PC-9 (cell line): Measurements from ENCODE around the gene TRABD. TPM values are rescaled to one million over a fixed set of nuclear protein-coding genes. Genes with fewer than 3 reads are reported as not detected.
A peak's percentile ranks its signal among the peaks of the same experiment; 100 is the strongest.

Experiments used
- BruUV-seq: library from RNA; stranded (reverse); fragments of 400-500 nt; replicated peaks from 2 replicates; lab custom pipeline; 2021; lab: Mats Ljungman, UMichigan
- CTCF ChIA-PET: fragments of 300-600 bp; sonication (Branson Sonifier 250); formaldehyde crosslinking; loops from one replicate; lab custom pipeline; 2022; ENCODE audit warnings: antibody characterized with exemption; lab: Charles Lee
- POLR2A ChIA-PET: fragments of 300-600 bp; sonication (Branson Sonifier 250); formaldehyde crosslinking; loops from one replicate; lab custom pipeline; 2022; ENCODE audit warnings: antibody characterized with exemption; ENCODE audit not compliant: unreplicated experiment; lab: Charles Lee
- DNase-seq, 2 experiments: peaks; one replicate each; pipeline versions ENCODE4 v3.0.0 to v3.0.0-alpha.2; 2015 to 2022; ENCODE audit warnings: mixed read lengths in 1 of 2
- H2AFZ ChIP-seq: fragments of 200-600 bp; sonication (generic); 2 replicates; pipeline ENCODE4 v1.8.1; 2017; ENCODE audit warnings: antibody characterized with exemption
- H3F3A ChIP-seq: fragments of 200-600 bp; sonication (generic); 2 replicates; pipeline ENCODE4 v1.8.1; 2017; ENCODE audit warnings: antibody characterized with exemption, mild to moderate bottlenecking, low read depth; ENCODE audit not compliant: insufficient read depth
- H3K27ac ChIP-seq: fragments of 200-600 bp; sonication (generic); 2 replicates; pipeline ENCODE4 v1.6.1; 2016; ENCODE audit warnings: mixed run types
- H3K27me3 ChIP-seq: fragments of 200-600 bp; sonication (generic); 2 replicates; pipeline ENCODE4 v1.6.1; 2016; ENCODE audit warnings: low read depth, mixed run types; ENCODE audit not compliant: insufficient read depth
- H3K36me3 ChIP-seq: fragments of 200-600 bp; sonication (generic); 2 replicates; pipeline ENCODE4 v1.6.1; 2016; ENCODE audit warnings: low read depth, mixed run types
- H3K4me1 ChIP-seq: fragments of 200-600 bp; sonication (generic); replicated peaks from 2 replicates; pipeline ENCODE4 v1.6.1; 2016; ENCODE audit warnings: mixed run types; ENCODE audit not compliant: insufficient read depth
- H3K4me2 ChIP-seq: fragments of 200-600 bp; sonication (generic); 2 replicates; pipeline ENCODE4 v1.6.1; 2017; ENCODE audit warnings: mixed run types
- H3K4me3 ChIP-seq: fragments of 200-600 bp; sonication (generic); 2 replicates; pipeline ENCODE4 v1.6.1; 2016; ENCODE audit warnings: mixed run types
- H3K79me2 ChIP-seq: fragments of 200-600 bp; sonication (generic); 2 replicates; pipeline ENCODE4 v1.6.1; 2017; ENCODE audit warnings: low read depth, mixed run types
- H3K9me2 ChIP-seq: fragments of 200-600 bp; sonication (generic); 2 replicates; pipeline ENCODE4 v1.8.1; 2017; ENCODE audit warnings: mild to moderate bottlenecking; ENCODE audit not compliant: insufficient read depth
- H3K9me3 ChIP-seq: fragments of 200-600 bp; sonication (generic); 2 replicates; pipeline ENCODE4 v1.8.1; 2016; ENCODE audit warnings: low read depth; ENCODE audit not compliant: insufficient read depth
- H4K20me1 ChIP-seq: fragments of 200-600 bp; sonication (generic); 2 replicates; pipeline ENCODE4 v1.8.1; 2017; ENCODE audit not compliant: insufficient read depth
- CTCF ChIP-seq: fragments of 200-600 bp; sonication (generic); conservative IDR thresholded peaks from 2 replicates; pipeline ENCODE4 v1.6.1; 2017; ENCODE audit warnings: mixed run types, antibody characterized with exemption, mild to moderate bottlenecking, moderate library complexity
- EZH2 ChIP-seq: fragments of 200-600 bp; sonication (generic); IDR thresholded peaks from 2 replicates; pipeline ENCODE4 v1.8.0; 2017; ENCODE audit warnings: antibody characterized with exemption, low read depth
- intact Hi-C: fragments of 100-400 bp; cut with micrococcal nuclease; formaldehyde crosslinking; loops from one replicate; pipeline ENCODE4 v1.10.0; 2022; ENCODE audit not compliant: unreplicated experiment
- total RNA-seq: library from RNA; stranded (reverse); gene quantifications from 2 replicates; pipeline ENCODE4 v1.2.3, GENCODE V29; 2021

TRABD gene
- total RNA-seq, 1 experiment from 2014 or later, result 68.2 TPM

DNA sequence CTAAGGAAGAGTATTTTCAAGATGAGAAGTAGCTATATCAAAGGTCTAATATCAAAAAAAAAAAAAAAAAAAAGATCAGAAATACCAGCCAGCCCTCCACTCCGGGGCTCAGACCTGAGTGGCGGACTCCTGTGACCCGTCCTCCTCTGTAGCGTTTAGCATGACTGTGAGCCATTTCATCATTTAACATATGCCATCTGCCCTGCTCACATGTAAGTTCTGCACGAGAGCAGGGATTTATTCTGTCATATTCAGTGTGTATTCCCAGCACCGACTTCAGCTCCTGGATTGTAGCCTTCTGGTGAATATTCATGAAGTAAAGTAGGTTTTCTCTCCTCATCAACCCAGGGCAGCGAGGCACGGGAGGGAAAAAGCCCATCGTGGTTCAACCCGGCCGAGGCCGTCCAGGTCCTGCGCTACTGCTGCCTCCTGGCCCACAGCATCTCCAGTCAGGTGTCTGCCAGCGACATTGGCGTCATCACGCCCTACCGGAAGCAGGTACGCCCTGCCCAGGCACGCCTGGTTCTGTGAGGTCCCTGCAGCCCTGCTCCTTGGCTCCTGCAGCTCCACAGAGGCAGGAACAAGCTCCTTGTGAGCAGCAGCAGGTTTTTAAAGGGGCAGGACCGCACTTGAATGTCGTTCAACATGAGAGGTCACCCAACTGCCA is 27.9 kb upstream of the TRABD start:
- Histone ChIP-seq H3K4me3 (no peak overlapping the region), H3K79me2 (no peaks in the 10 kb centered on the region), H4K20me1 (no peaks in the 10 kb centered on the region), H3K36me3 (no peaks in the 10 kb centered on the region), H2AFZ (no peak overlapping the region), H3K27ac (no peak overlapping the region), H3K27me3 (peaks cover 21% of the 10 kb centered on the region; the same call in 1 of the 2 replicates), H3K9me2 (no peaks in the 10 kb centered on the region), H3K4me2 (peak overlapping the region; percentile 3; the same call in 1 of the 2 replicates), H3K4me1 (no peaks in the 10 kb centered on the region), H3F3A (no peaks in the 10 kb centered on the region), H3K9me3 (no peaks in the 10 kb centered on the region)
- POLR2A ChIA-PET, result interaction anchor here (0.6 to 0.8 kb wide), 4 partner anchors 28 to 436 kb away, joined by 5 to 12 read pairs (median 8); partner anchors contain the start of gene TRABD
- peak in 1 of 2 experiments; percentile 74 for DNase-seq
- CTCF ChIA-PET, result no interaction called here
- TF ChIP-seq CTCF, result no peak
- no peak for TF ChIP-seq EZH2
- no TSS peak for BruUV-seq
- intact Hi-C loops, result loop anchor here (1.0 kb wide), 1 partner anchor 9 kb away; no protein-coding TSS in a partner anchor

DNA sequence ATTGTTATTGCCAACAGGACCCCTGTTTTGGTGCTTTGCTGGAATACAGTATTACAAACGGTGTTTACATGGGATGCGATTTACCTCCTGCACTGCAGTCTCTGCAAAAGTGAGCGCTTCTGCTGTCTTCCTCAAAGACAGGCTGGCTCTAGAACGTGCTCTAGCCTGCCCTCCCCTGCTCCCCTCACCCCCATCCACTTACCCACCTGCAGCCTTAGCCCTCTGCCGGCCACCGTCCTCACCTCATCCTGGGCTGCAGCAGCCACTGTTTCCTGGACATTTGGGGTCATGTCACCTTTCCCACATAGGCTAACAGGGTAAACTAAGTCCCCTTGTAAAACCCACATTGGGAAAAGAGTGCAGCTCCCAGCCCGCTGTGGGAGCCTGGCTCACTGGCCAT is 24.8 kb upstream of the TRABD start:
- Histone ChIP-seq H3K4me3 (no peak overlapping the region), H3F3A (no peaks in the 10 kb centered on the region), H2AFZ (no peak overlapping the region), H3K9me3 (no peaks in the 10 kb centered on the region), H3K27ac (no peak overlapping the region), H3K4me1 (no peaks in the 10 kb centered on the region), H3K27me3 (peaks cover 21% of the 10 kb centered on the region; the same call in 1 of the 2 replicates), H4K20me1 (no peaks in the 10 kb centered on the region), H3K4me2 (no peak overlapping the region), H3K36me3 (no peaks in the 10 kb centered on the region), H3K9me2 (no peaks in the 10 kb centered on the region), H3K79me2 (no peaks in the 10 kb centered on the region)
- CTCF ChIA-PET, result no interaction called here
- BruUV-seq, result no TSS peak
- intact Hi-C loops, result no loop called here
- TF ChIP-seq CTCF (no peak), EZH2 (no peak)
- DNase-seq, result no peak
- POLR2A ChIA-PET, result no interaction called here

- Histone ChIP-seq H4K20me1 (no peaks in the 10 kb centered on the region), H2AFZ (no peak overlapping the region), H3K79me2 (no peaks in the 10 kb centered on the region), H3K9me2 (no peaks in the 10 kb centered on the region), H3K27me3 (peaks cover 21% of the 10 kb centered on the region; the same call in 1 of the 2 replicates), H3K4me3 (no peak overlapping the region), H3K27ac (no peak overlapping the region), H3K9me3 (no peaks in the 10 kb centered on the region), H3K4me2 (no peak overlapping the region), H3F3A (no peaks in the 10 kb centered on the region), H3K4me1 (no peaks in the 10 kb centered on the region), H3K36me3 (no peaks in the 10 kb centered on the region)
- no peak for DNase-seq
- BruUV-seq, result no TSS peak
- intact Hi-C loops, result no loop called here
- CTCF ChIA-PET, result no interaction called here
- TF ChIP-seq CTCF, result no peak
- TF ChIP-seq EZH2, result no peak
- POLR2A ChIA-PET, result no interaction called here
Measured at GRCh38 chr22:50161508-50162390, 24.0 kb upstream of the TRABD start.
